SK-N-SH (cell line): Measurements from ENCODE around the gene RAB1B. TPM values are rescaled to one million over a fixed set of nuclear protein-coding genes. Genes with fewer than 3 reads are reported as not detected.
A peak's percentile ranks its signal among the peaks of the same experiment; 100 is the strongest.
"Not testable (repeated sequence)": the region's sequence is repeated elsewhere in the genome, so short reads cannot be mapped to it uniquely, and the experiment has no call there.

Experiments used
- CTCF ChIA-PET: fragments of 300-600, 350-600 bp; formaldehyde crosslinking; extraction: SDS; loops from one replicate; lab custom pipeline; 2021; lab: Yijun Ruan, JAX
- POLR2A ChIA-PET: fragments of 350-600 bp; sonication (Branson Sonifier 250); formaldehyde crosslinking; extraction: SDS; loops from one replicate; lab custom pipeline; 2020; ENCODE audit warnings: antibody characterized with exemption, inconsistent platforms; lab: Yijun Ruan, JAX
- DNase-seq: peaks from one replicate; pipeline ENCODE4 v3.0.0; 2012
- H2AFZ ChIP-seq: fragments of 200-600 bp; sonication (generic); 2 replicates; pipeline ENCODE4 v1.8.1; 2016; ENCODE audit warnings: antibody characterized with exemption, mild to moderate bottlenecking, low read depth
- H3F3A ChIP-seq: fragments of 200-600 bp; sonication (generic); replicated peaks from 2 replicates; pipeline ENCODE3; 2016; ENCODE audit warnings: antibody characterized with exemption, mild to moderate bottlenecking; ENCODE audit not compliant: insufficient read depth
- H3K27ac ChIP-seq, 2 experiments: fragments of 200-500 bp in 1 of 2; fragments of 200-600 bp in 1 of 2; sonication (Bioruptor generic) in 1 of 2; sonication (generic), shearing (Covaris generic) in 1 of 2; 2 replicates each; pipeline versions ENCODE4 v1.5.1 to v1.6.1; 2014 to 2016; ENCODE audit warnings: low read depth in 2 of 2, inconsistent platforms in 1 of 2, low read length in 1 of 2, mild to moderate bottlenecking in 1 of 2, mixed read lengths in 1 of 2
- H3K27me3 ChIP-seq: fragments of 200-600 bp; sonication (generic), shearing (Covaris generic); 2 replicates; pipeline ENCODE4 v1.6.1; 2016; ENCODE audit warnings: mixed run types; ENCODE audit not compliant: insufficient read depth
- H3K36me3 ChIP-seq, 2 experiments: fragments of 200-500 bp in 1 of 2; fragments of 200-600 bp in 1 of 2; sonication (Bioruptor generic) in 1 of 2; sonication (generic) in 1 of 2; replicated peaks in 1 of 2; 2 replicates each; pipeline versions ENCODE3 to v1.5.1; 2014 to 2016; ENCODE audit warnings: low read length in 1 of 2, mild to moderate bottlenecking in 1 of 2; ENCODE audit not compliant: insufficient read depth in 2 of 2, control insufficient read depth in 1 of 2
- H3K4me1 ChIP-seq, 2 experiments: fragments of 200-500 bp in 1 of 2; fragments of 200-600 bp in 1 of 2; sonication (Bioruptor generic) in 1 of 2; sonication (generic), shearing (Covaris generic) in 1 of 2; 2 replicates each; pipeline versions ENCODE4 v1.5.1 to v1.6.1; 2014 to 2016; ENCODE audit warnings: low read depth in 1 of 2, low read length in 1 of 2, mixed run types in 1 of 2; ENCODE audit not compliant: insufficient read depth in 2 of 2, control insufficient read depth in 1 of 2
- H3K4me2 ChIP-seq: fragments of 200-600 bp; sonication (generic), shearing (Covaris generic); 2 replicates; pipeline ENCODE4 v1.6.1; 2017; ENCODE audit warnings: mixed run types
- H3K4me3 ChIP-seq, 2 experiments: fragments of 200-500 bp in 1 of 2; fragments of 200-600 bp in 1 of 2; sonication (Bioruptor generic) in 1 of 2; sonication (generic), shearing (Covaris generic) in 1 of 2; 2 replicates each; pipeline versions ENCODE4 v1.5.1 to v1.8.1; 2014 to 2016; ENCODE audit warnings: low read depth in 2 of 2, inconsistent platforms in 1 of 2, low read length in 1 of 2, mild to moderate bottlenecking in 1 of 2, mixed read lengths in 1 of 2, moderate library complexity in 1 of 2
- H3K79me2 ChIP-seq: fragments of 200-600 bp; sonication (generic); 2 replicates; pipeline ENCODE4 v1.8.1; 2017; ENCODE audit warnings: mild to moderate bottlenecking; ENCODE audit not compliant: insufficient read depth
- H3K9ac ChIP-seq: fragments of 200-600 bp; sonication (generic); 2 replicates; pipeline ENCODE4 v1.6.1; 2017; ENCODE audit warnings: mixed run types
- H3K9me2 ChIP-seq: fragments of 200-600 bp; sonication (generic); 2 replicates; pipeline ENCODE4 v1.6.1; 2017; ENCODE audit warnings: mixed run types
- H3K9me3 ChIP-seq: fragments of 200-600 bp; sonication (generic); 2 replicates; pipeline ENCODE4 v1.6.1; 2017; ENCODE audit warnings: mixed run types, mild to moderate bottlenecking, moderate library complexity
- H4K20me1 ChIP-seq: fragments of 200-600 bp; sonication (generic); 2 replicates; pipeline ENCODE4 v1.6.1; 2017; ENCODE audit warnings: mild to moderate bottlenecking, mixed run types; ENCODE audit not compliant: insufficient read depth
- GATA2 ChIP-seq: sonication (generic); formaldehyde crosslinking; IDR thresholded peaks from 2 replicates; pipeline ENCODE4 v1.5.0; 2020; ENCODE audit warnings: mild to moderate bottlenecking, missing genetic modification reagents
- POLR2AphosphoS5 ChIP-seq: IDR thresholded peaks from 2 replicates; pipeline ENCODE4 v1.6.1; 2012; ENCODE audit warnings: low read depth, low read length
- SMC3 ChIP-seq: IDR thresholded peaks from 2 replicates; pipeline ENCODE4 v1.6.1; 2012; ENCODE audit warnings: low read depth, low read length, improper control_type of control experiment
- WGBS: methylation state at CpG from one replicate; pipeline ENCODE4 v1.1.6; 2017; ENCODE audit warnings: low lambda C conversion rate; 5-methylcytosine and 5-hydroxymethylcytosine counted together
- polyA plus RNA-seq, 3 experiments: library from polyadenylated mRNA; depleted of rRNA; stranded (reverse); fragments of >200 nt; gene quantifications; 2 replicates each; pipeline ENCODE4 v1.2.3, GENCODE V29; 2012
- TF ChIP-seq, protein P1 (sequence below): fragments of 200-600 bp; sonication (generic); IDR thresholded peaks from 2 replicates; pipeline ENCODE4 v1.6.1; 2017; ENCODE audit warnings: antibody characterized with exemption, mild to moderate bottlenecking, moderate library complexity
- TF ChIP-seq, protein P2 (sequence below): IDR thresholded peaks from 2 replicates; pipeline ENCODE4 v1.6.1; 2012; ENCODE audit warnings: mild to moderate bottlenecking, low read depth, low read length, moderate library complexity

Gene RAB1B
- polyA plus RNA-seq, 1 of the 3 experiments (the other 2 are of a cell fraction): 208 TPM

- DNase-seq: no peak
- Histone ChIP-seq H3K9me2 (no peaks in the 10 kb centered on the region), H3K36me3 (peaks cover 12 to 26% of the 10 kb centered on the region in 2 experiments), H3K27me3 (no peaks in the 10 kb centered on the region), H3K9ac (no peak overlapping the region), H3K27ac (no peak overlapping the region), H3K4me2 (no peak overlapping the region), H3F3A (peaks cover 15% of the 10 kb centered on the region), H3K4me1 (peaks cover 0 to 7% of the 10 kb centered on the region in 2 experiments; a peak in 1 of 4 replicates), H3K79me2 (no peaks in the 10 kb centered on the region), H4K20me1 (no peaks in the 10 kb centered on the region), H2AFZ (no peak overlapping the region), H3K4me3 (no peak overlapping the region), H3K9me3 (no peaks in the 10 kb centered on the region)
- ChIA-PET POLR2A (no interaction called here), CTCF (interaction anchor here (1.0 to 3.5 kb wide), 4 partner anchors 13 to 31 kb away, joined by 3 to 15 read pairs (median 6); no protein-coding TSS in a partner anchor)
- no peak for TF ChIP-seq POLR2AphosphoS5
- TF ChIP-seq, protein P1, sequence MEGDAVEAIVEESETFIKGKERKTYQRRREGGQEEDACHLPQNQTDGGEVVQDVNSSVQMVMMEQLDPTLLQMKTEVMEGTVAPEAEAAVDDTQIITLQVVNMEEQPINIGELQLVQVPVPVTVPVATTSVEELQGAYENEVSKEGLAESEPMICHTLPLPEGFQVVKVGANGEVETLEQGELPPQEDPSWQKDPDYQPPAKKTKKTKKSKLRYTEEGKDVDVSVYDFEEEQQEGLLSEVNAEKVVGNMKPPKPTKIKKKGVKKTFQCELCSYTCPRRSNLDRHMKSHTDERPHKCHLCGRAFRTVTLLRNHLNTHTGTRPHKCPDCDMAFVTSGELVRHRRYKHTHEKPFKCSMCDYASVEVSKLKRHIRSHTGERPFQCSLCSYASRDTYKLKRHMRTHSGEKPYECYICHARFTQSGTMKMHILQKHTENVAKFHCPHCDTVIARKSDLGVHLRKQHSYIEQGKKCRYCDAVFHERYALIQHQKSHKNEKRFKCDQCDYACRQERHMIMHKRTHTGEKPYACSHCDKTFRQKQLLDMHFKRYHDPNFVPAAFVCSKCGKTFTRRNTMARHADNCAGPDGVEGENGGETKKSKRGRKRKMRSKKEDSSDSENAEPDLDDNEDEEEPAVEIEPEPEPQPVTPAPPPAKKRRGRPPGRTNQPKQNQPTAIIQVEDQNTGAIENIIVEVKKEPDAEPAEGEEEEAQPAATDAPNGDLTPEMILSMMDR: no peak
- 92% methylated on average over 4 of the region's 7 CpGs for WGBS
These were observed 16.6 kb upstream of the RAB1B start for GRCh38 chr11:66251809-66252208.

DNA sequence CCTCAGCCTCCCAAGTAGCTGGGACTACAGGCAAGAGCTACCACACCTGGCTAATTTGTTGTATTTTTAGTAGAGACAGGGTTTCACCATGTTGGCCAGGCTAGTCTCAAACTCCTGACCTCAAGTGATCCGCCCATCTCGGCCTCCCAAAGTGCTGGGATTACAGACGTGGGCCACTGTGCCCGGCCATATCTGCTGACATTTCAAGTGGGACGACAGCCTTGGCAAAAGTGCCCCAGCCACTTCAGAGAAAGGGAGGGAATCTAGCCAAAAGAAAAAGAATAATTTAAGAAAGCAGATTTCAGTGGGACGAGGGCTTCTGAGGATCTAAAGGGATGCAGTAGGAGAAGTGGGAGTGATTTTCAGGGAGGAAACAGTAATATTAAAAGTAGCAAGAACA is 15.4 kb upstream of the RAB1B start:
- not testable (repeated sequence) for H3K79me2 ChIP-seq, H3K27me3 ChIP-seq, DNase-seq, H3K9me2 ChIP-seq, H4K20me1 ChIP-seq, H3K27ac ChIP-seq, H3K4me3 ChIP-seq, H3K9me3 ChIP-seq, H3K9ac ChIP-seq, H2AFZ ChIP-seq, H3K4me2 ChIP-seq
- H3K4me1 ChIP-seq: peaks cover 0 to 10% of the 10 kb centered on the region in 2 experiments; a peak in 1 of 4 replicates
- peaks cover 6 to 16% of the 10 kb centered on the region in 2 experiments for H3K36me3 ChIP-seq
- POLR2A ChIA-PET: interaction anchor here (0.7 kb wide), 1 partner anchor 95 kb away, joined by 3 read pairs; no protein-coding TSS in a partner anchor
- peaks cover 22% of the 10 kb centered on the region for H3F3A ChIP-seq
- CTCF ChIA-PET: interaction anchor here (2.9 to 3.5 kb wide), 2 partner anchors 29 to 31 kb away, joined by 10 to 15 read pairs; no protein-coding TSS in a partner anchor
- 93% methylated on average over 6 of the region's 6 CpGs for WGBS

- Histone ChIP-seq H3K27me3 (no peaks in the 10 kb centered on the region), H3K27ac (peak overlapping the region; percentile 76 to 85; a peak in 2 of 4 replicates), H3K79me2 (peaks cover 26% of the 10 kb centered on the region), H3K9me2 (no peaks in the 10 kb centered on the region), H3K9ac (peak overlapping the region; percentile 96), H3K4me1 (peaks cover 0 to 14% of the 10 kb centered on the region in 2 experiments; a peak in 2 of 4 replicates), H3K36me3 (peaks cover 19 to 37% of the 10 kb centered on the region in 2 experiments), H3K9me3 (no peaks in the 10 kb centered on the region), H3K4me2 (peak overlapping the region; percentile 100), H3K4me3 (peak overlapping the region; percentile 88 to 99), H3F3A (peaks cover 26% of the 10 kb centered on the region), H2AFZ (no peak overlapping the region), H4K20me1 (peaks cover 19% of the 10 kb centered on the region)
- ChIA-PET POLR2A (interaction anchor here (0.7 to 1.4 kb wide), 3 partner anchors 9 to 54 kb away, joined by 3 to 6 read pairs (median 3); no protein-coding TSS in a partner anchor), CTCF (interaction anchor here (0.6 to 2.1 kb wide), 9 partner anchors 8 to 232 kb away, joined by 3 to 11 read pairs (median 3); partner anchors contain the start of genes CATSPER1 and RIN1)
- DNase-seq: no peak
- WGBS: 7% methylated on average over 19 of the region's 28 CpGs
- TF ChIP-seq SMC3 (no peak), GATA2 (CRISPR knock-in tag) (no peak)
- TF ChIP-seq, protein P2, sequence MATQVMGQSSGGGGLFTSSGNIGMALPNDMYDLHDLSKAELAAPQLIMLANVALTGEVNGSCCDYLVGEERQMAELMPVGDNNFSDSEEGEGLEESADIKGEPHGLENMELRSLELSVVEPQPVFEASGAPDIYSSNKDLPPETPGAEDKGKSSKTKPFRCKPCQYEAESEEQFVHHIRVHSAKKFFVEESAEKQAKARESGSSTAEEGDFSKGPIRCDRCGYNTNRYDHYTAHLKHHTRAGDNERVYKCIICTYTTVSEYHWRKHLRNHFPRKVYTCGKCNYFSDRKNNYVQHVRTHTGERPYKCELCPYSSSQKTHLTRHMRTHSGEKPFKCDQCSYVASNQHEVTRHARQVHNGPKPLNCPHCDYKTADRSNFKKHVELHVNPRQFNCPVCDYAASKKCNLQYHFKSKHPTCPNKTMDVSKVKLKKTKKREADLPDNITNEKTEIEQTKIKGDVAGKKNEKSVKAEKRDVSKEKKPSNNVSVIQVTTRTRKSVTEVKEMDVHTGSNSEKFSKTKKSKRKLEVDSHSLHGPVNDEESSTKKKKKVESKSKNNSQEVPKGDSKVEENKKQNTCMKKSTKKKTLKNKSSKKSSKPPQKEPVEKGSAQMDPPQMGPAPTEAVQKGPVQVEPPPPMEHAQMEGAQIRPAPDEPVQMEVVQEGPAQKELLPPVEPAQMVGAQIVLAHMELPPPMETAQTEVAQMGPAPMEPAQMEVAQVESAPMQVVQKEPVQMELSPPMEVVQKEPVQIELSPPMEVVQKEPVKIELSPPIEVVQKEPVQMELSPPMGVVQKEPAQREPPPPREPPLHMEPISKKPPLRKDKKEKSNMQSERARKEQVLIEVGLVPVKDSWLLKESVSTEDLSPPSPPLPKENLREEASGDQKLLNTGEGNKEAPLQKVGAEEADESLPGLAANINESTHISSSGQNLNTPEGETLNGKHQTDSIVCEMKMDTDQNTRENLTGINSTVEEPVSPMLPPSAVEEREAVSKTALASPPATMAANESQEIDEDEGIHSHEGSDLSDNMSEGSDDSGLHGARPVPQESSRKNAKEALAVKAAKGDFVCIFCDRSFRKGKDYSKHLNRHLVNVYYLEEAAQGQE: no peak
- TF ChIP-seq, protein P1: peak; percentile 8; the same call in 1 of the 2 replicates
These were observed 10.0 kb upstream of the RAB1B start for GRCh38 chr11:66258473-66258893.
